Smooth muscle cell (in vitro differentiated cells): Measurements from ENCODE around the gene CSMD2. TPM values are rescaled to one million over a fixed set of nuclear protein-coding genes. Genes with fewer than 3 reads are reported as not detected.

Source experiments
- DNase-seq: peaks from one replicate; lab custom pipeline; 2025; ENCODE audit not compliant: unreplicated experiment; lab: John Stamatoyannopoulos, UW
- H2AFZ ChIP-seq: fragments of 200-600 bp; sonication (generic); 2 replicates; pipeline ENCODE4 v1.6.0; 2016; ENCODE audit warnings: antibody characterized with exemption, low read depth, mild to moderate bottlenecking
- H3F3A ChIP-seq: fragments of 200-600 bp; sonication (generic); 2 replicates; pipeline ENCODE4 v1.6.0; 2017; ENCODE audit warnings: antibody characterized with exemption, low read depth
- H3K27ac ChIP-seq: fragments of 200-600 bp; sonication (generic); 2 replicates; pipeline ENCODE4 v1.5.1; 2016; ENCODE audit warnings: low read depth, mild to moderate bottlenecking
- H3K27me3 ChIP-seq: fragments of 200-600 bp; sonication (generic); 2 replicates; pipeline ENCODE4 v1.6.1; 2016; ENCODE audit warnings: low read depth, mild to moderate bottlenecking
- H3K36me3 ChIP-seq: fragments of 200-600 bp; sonication (generic); 2 replicates; pipeline ENCODE4 v1.5.1; 2016; ENCODE audit warnings: low read depth
- H3K4me1 ChIP-seq: fragments of 200-600 bp; sonication (generic); 2 replicates; pipeline ENCODE4 v1.5.1; 2016; ENCODE audit warnings: low read depth
- H3K4me2 ChIP-seq: fragments of 200-600 bp; sonication (generic); 2 replicates; pipeline ENCODE4 v1.6.0; 2016; ENCODE audit warnings: mild to moderate bottlenecking
- H3K4me3 ChIP-seq: fragments of 200-600 bp; sonication (generic); 2 replicates; pipeline ENCODE4 v1.5.1; 2016; ENCODE audit warnings: mild to moderate bottlenecking
- H3K79me2 ChIP-seq: fragments of 200-600 bp; sonication (generic); 2 replicates; pipeline ENCODE4 v1.6.0; 2016; ENCODE audit warnings: low read depth, mild to moderate bottlenecking
- H3K9ac ChIP-seq: fragments of 200-600 bp; sonication (generic); 2 replicates; pipeline ENCODE4 v1.6.0; 2016; ENCODE audit warnings: low read depth
- H3K9me3 ChIP-seq: fragments of 200-600 bp; sonication (generic); replicated peaks from 2 replicates; pipeline ENCODE4 v1.5.1; 2016; ENCODE audit warnings: low read depth
- H4K20me1 ChIP-seq: fragments of 200-600 bp; sonication (generic); 2 replicates; pipeline ENCODE4 v1.6.0; 2016; ENCODE audit warnings: low read depth
- WGBS: methylation state at CpG from one replicate; pipeline ENCODE4 v1.1.7; 2016; ENCODE audit warnings: low lambda C conversion rate; 5-methylcytosine and 5-hydroxymethylcytosine counted together
- polyA plus RNA-seq: library from polyadenylated mRNA; unstranded; fragments of >200 nt; fragmentation: Nextera tagmentation; extraction: Ambion mirVana; gene quantifications from 2 replicates; pipeline ENCODE4 v1.2.1, GENCODE V29; 2016
- total RNA-seq: library from RNA; depleted of rRNA; stranded (reverse); fragments of >200 nt; gene quantifications from 2 replicates; pipeline ENCODE4 v1.2.3, GENCODE V29; 2014
- TF ChIP-seq, protein P1 (sequence below): fragments of 200-600 bp; sonication (generic); IDR thresholded peaks from 2 replicates; pipeline ENCODE4 v1.5.1; 2017; ENCODE audit warnings: borderline replicate concordance, mild to moderate bottlenecking, antibody characterized with exemption; ENCODE audit not compliant: insufficient read depth, poor library complexity, severe bottlenecking

Gene CSMD2
- total and polyA plus RNA-seq, 2 experiments from 2014 or later: 0.65 to 1.8 TPM

DNA sequence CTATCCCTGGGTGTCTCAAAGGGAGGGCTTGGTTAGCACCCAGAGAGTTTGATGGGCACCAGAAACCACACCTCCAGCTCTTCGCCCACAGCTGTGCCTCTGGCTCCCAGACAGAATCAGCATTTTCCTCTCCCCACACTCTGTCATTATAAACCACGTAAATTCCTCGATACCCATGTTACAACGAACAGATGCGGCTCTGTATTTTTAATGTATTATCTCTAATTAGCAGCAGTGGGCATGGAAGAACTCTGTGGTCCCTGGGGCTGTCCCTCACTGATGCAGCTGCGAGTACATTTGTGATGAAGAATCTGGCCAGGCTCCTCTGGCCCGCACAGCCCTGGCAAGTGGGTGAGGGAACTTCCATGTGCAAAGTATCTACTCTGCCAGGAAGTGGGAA is 290.4 kb downstream of the CSMD2 start:
- 84% methylated on average over 7 of the region's 7 CpGs for WGBS

DNA sequence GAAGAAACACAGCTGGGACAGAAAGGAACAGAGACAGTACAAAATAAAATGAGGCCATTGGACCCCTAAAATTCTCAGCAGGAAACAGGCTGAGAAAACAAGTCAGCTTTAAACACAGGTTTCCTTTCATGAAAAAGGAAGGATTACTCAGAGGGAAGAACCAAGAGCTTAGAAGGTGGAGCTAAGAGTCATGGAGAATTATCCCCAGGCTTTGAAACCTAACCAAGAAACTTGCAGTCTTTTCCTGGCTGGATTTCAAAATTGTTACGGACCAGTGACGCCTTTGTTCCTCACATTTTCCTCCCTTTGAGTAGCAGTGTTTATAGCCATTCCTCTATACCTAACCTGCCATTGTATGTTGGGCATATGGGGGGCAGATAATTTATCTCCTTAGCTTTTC is 292.3 kb downstream of the CSMD2 start:
- Histone ChIP-seq H3F3A (no peaks in the 10 kb centered on the region), H2AFZ (no peak overlapping the region), H3K4me3 (no peak overlapping the region), H3K9ac (no peak overlapping the region), H3K27ac (no peak overlapping the region), H3K4me2 (no peak overlapping the region), H3K27me3 (no peaks in the 10 kb centered on the region), H3K9me3 (no peaks in the 10 kb centered on the region), H4K20me1 (no peaks in the 10 kb centered on the region), H3K36me3 (no peaks in the 10 kb centered on the region), H3K79me2 (no peaks in the 10 kb centered on the region), H3K4me1 (no peaks in the 10 kb centered on the region)
- 86% methylated on average over 2 of the region's 2 CpGs for WGBS
- no peak for DNase-seq
- TF ChIP-seq, protein P1, sequence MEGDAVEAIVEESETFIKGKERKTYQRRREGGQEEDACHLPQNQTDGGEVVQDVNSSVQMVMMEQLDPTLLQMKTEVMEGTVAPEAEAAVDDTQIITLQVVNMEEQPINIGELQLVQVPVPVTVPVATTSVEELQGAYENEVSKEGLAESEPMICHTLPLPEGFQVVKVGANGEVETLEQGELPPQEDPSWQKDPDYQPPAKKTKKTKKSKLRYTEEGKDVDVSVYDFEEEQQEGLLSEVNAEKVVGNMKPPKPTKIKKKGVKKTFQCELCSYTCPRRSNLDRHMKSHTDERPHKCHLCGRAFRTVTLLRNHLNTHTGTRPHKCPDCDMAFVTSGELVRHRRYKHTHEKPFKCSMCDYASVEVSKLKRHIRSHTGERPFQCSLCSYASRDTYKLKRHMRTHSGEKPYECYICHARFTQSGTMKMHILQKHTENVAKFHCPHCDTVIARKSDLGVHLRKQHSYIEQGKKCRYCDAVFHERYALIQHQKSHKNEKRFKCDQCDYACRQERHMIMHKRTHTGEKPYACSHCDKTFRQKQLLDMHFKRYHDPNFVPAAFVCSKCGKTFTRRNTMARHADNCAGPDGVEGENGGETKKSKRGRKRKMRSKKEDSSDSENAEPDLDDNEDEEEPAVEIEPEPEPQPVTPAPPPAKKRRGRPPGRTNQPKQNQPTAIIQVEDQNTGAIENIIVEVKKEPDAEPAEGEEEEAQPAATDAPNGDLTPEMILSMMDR: no peak

More for the DNA sequence above, 290.4 kb downstream of the CSMD2 start:
- H3K4me1 ChIP-seq: no peaks in the 10 kb centered on the region
- no peak overlapping the region for H2AFZ ChIP-seq
- no peak for DNase-seq
- no peak overlapping the region for H3K4me2 ChIP-seq
- H3K9me3 ChIP-seq: no peaks in the 10 kb centered on the region
- H3K9ac ChIP-seq: no peak overlapping the region
- no peaks in the 10 kb centered on the region for H3K36me3 ChIP-seq
- H3K27ac ChIP-seq: no peak overlapping the region
- TF ChIP-seq, protein P1: no peak
- no peaks in the 10 kb centered on the region for H4K20me1 ChIP-seq
- no peak overlapping the region for H3K4me3 ChIP-seq
- no peaks in the 10 kb centered on the region for H3K79me2 ChIP-seq
- H3F3A ChIP-seq: no peaks in the 10 kb centered on the region
- no peaks in the 10 kb centered on the region for H3K27me3 ChIP-seq

DNA sequence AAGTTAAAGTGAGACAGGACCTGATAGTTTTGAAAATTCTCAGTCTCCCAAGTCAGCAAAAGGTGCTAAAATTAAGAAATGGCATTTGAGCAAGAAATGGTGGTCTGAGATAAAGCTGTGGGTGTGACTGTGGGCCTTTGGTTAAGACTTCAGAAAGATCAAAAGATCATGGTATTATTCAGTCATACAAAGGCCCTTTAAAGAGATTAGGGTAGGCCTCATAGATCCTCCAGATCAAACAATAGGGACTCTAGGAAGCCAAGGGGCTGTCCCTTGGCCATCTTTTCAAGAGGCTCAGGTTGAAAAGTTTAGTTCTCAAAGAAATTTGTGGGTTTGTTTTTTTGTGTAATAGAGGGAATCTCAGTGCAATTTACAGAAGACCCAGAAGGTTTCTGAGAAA is 292.8 kb downstream of the CSMD2 start:
- Histone ChIP-seq H3K27ac (no peak overlapping the region), H3K36me3 (no peaks in the 10 kb centered on the region), H3K9ac (no peak overlapping the region)

DNA sequence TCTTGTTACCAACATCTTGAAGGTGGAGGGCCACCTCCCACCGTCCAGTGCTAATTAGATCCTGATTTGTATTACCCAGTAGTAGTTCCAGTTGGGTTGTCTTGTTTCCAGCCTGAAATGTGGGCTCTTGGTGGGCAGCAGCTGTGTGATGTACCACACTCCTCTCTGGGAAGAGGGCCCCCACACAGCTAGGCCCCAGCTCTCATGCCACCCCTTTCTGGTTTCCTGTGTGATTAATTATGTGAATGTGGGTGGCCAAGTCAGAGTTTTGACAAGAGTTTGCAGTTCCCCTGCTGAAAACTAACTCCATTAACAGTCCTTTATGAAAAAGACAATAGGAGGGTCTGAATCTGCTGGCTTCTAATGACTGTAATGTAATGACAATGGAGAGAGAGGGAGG is 297.3 kb downstream of the CSMD2 start:
- Histone ChIP-seq H3K4me2 (no peak overlapping the region), H3K4me1 (no peaks in the 10 kb centered on the region), H3K9me3 (no peaks in the 10 kb centered on the region), H3F3A (no peaks in the 10 kb centered on the region), H3K79me2 (no peaks in the 10 kb centered on the region), H3K9ac (no peak overlapping the region), H4K20me1 (no peaks in the 10 kb centered on the region), H3K27ac (no peak overlapping the region), H2AFZ (no peak overlapping the region), H3K36me3 (no peaks in the 10 kb centered on the region), H3K4me3 (no peak overlapping the region), H3K27me3 (no peaks in the 10 kb centered on the region)
- whole genome bisulfite sequencing: 85% methylated on average over 1 of the region's 1 CpG
- DNase-seq: no peak
- TF ChIP-seq, protein P1: no peak

More for the DNA sequence above, 292.8 kb downstream of the CSMD2 start:
- no peak overlapping the region for H3K4me2 ChIP-seq
- H3K4me1 ChIP-seq: no peaks in the 10 kb centered on the region
- no peak for DNase-seq
- H2AFZ ChIP-seq: no peak overlapping the region
- no peaks in the 10 kb centered on the region for H4K20me1 ChIP-seq
- H3K79me2 ChIP-seq: no peaks in the 10 kb centered on the region
- no peak overlapping the region for H3K4me3 ChIP-seq
- no peaks in the 10 kb centered on the region for H3K27me3 ChIP-seq
- H3K9me3 ChIP-seq: no peaks in the 10 kb centered on the region
- H3F3A ChIP-seq: no peaks in the 10 kb centered on the region
- TF ChIP-seq, protein P1: no peak
